ENCODE data around the gene MADD. TPM values are rescaled to one million over a fixed set of nuclear protein-coding genes. Genes with fewer than 3 reads are reported as not detected.

The MADD gene
- total RNA-seq, 1 donor from 2014 or later = 31.7 TPM

DNA sequence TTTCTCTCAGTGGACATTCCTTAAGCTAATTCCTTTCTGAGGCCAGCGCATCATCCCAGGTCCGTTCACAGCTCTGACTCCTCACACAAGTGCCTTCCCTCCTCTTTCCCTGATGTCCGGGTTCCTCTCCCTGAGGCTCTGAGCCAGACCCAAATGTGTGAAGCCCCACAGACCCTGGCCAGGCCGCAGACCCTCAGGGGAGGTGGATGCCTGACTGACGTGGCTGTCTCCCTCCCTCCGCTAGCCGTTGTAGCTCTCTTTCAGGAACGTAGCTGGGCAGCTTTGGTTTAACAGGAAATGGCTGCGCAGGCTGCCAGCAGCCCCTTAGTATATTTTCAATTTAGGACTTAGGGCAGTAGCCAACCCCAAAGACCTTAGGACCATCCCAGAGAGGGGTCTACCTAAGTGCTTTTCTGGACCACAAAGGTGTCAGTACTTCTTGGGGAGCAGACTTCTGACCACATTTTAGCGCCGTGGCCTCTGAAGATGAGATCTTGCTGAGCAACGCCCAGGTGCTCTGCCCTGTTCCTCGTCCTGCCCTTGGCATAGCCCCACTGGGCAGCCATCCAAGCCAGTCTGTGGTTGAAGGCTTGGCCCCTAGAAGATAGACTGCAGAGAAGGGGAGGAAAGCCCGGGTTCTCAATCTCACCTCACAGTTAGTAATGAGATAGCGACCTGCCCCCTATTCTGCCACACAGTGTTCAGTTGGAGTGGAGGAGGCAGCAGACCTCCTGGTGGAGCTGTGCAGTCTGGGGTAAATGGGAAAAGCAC lies 55.5 kb downstream of the MADD start:
- no peaks in the 10 kb centered on the region for H3K27me3 ChIP-seq
- H3K4me1 ChIP-seq = no peaks in the 10 kb centered on the region
- TF ChIP-seq, protein P1, sequence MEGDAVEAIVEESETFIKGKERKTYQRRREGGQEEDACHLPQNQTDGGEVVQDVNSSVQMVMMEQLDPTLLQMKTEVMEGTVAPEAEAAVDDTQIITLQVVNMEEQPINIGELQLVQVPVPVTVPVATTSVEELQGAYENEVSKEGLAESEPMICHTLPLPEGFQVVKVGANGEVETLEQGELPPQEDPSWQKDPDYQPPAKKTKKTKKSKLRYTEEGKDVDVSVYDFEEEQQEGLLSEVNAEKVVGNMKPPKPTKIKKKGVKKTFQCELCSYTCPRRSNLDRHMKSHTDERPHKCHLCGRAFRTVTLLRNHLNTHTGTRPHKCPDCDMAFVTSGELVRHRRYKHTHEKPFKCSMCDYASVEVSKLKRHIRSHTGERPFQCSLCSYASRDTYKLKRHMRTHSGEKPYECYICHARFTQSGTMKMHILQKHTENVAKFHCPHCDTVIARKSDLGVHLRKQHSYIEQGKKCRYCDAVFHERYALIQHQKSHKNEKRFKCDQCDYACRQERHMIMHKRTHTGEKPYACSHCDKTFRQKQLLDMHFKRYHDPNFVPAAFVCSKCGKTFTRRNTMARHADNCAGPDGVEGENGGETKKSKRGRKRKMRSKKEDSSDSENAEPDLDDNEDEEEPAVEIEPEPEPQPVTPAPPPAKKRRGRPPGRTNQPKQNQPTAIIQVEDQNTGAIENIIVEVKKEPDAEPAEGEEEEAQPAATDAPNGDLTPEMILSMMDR (IDR thresholded peaks at IDR 0.05) = no peak
- no peaks in the 10 kb centered on the region for H3K9me3 ChIP-seq
- no peak for DNase-seq (ENCODE audit: low spot score in 2 of 2)
- H3K36me3 ChIP-seq = peaks cover 16 to 43% of the 10 kb centered on the region in 2 donors
- no peak overlapping the region for H3K4me3 ChIP-seq
- intact Hi-C loops (cut with DNase I) = no loop called here
- H3K27ac ChIP-seq = no peak overlapping the region

DNA sequence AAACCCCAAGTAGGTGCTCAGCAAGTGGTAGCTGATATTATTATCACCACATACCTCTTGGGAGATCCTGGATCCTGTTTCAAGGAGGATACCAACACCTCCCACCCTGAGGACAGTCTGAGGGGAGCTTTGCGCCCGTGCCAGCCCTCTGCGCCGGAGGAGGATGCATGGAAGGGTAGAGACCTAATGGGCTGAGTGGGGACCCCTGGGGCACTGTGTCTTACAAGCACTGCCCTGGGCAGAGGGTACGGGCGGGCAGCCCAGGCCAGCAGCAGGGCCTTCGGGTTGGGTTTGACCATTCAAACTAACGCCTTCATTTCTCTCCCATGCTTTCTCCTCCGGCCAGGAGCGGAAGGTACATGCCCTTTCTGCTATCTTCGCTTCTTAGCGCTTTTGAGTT lies 56.3 kb downstream of the MADD start:
- DNase-seq (ENCODE audit: low spot score in 2 of 2) = no peak
- intact Hi-C loops (cut with DNase I) = no loop called here

DNA sequence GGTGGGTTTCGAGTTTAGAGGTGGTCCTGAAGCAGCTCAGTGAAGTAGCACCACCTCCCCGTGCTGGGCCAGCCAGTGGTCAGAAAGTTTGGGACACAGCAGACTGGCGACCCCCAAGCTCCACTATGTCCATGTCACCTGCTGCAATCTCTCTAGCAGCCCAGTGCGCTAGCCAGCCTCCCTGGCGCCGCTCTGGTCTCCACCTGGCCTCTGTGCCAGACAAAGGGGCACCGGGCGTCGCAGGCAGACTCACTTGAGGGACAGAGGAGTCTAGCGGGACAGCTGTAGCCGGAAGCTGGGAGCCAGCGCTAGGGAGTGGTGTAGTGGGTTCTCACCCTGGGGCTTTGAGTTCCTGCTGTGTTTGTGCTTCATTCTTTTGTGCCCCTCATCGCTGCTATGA lies 57.1 kb downstream of the MADD start:
- TF ChIP-seq, protein P1 (IDR thresholded peaks at IDR 0.05) = no peak
- Histone ChIP-seq H3K27me3 (no peaks in the 10 kb centered on the region), H3K4me3 (no peak overlapping the region), H3K27ac (no peak overlapping the region), H3K9me3 (no peaks in the 10 kb centered on the region), H3K4me1 (no peaks in the 10 kb centered on the region), H3K36me3 (peaks cover 7 to 37% of the 10 kb centered on the region in 2 donors)
- intact Hi-C loops (cut with DNase I) = no loop called here
- no peak for DNase-seq (ENCODE audit: low spot score in 2 of 2)

More for the DNA sequence above, 56.3 kb downstream of the MADD start:
- H3K27ac ChIP-seq = no peak overlapping the region
- no peaks in the 10 kb centered on the region for H3K9me3 ChIP-seq
- peaks cover 15 to 43% of the 10 kb centered on the region in 2 donors for H3K36me3 ChIP-seq
- no peaks in the 10 kb centered on the region for H3K4me1 ChIP-seq
- TF ChIP-seq, protein P1 (IDR thresholded peaks at IDR 0.05) = no peak
- no peak overlapping the region for H3K4me3 ChIP-seq
- no peaks in the 10 kb centered on the region for H3K27me3 ChIP-seq

DNA sequence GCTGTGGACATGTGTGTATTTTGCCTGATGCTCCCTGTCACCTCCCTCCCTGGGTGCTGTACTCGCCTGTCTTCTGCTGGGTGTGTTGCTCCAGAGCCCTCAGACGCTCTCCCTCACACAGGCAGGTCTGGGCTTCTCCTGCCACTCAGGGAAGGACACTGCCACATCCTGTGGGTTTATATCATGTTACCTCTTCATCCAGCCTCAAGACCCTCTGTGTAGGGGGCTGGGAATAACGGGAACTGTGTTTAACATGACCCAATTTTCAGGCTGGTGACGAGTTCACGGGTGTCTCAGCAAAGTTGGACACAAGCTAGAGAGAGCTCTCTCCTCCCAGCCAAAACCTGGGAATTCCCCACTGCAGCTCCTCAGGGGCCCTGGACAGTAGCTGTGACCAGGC lies 58.0 kb downstream of the MADD start:
- Histone ChIP-seq H3K4me3 (no peak overlapping the region), H3K36me3 (peaks cover 0 to 33% of the 10 kb centered on the region in 2 donors), H3K27ac (no peak overlapping the region), H3K27me3 (no peaks in the 10 kb centered on the region), H3K4me1 (no peaks in the 10 kb centered on the region), H3K9me3 (no peaks in the 10 kb centered on the region)
- DNase-seq (ENCODE audit: low spot score in 2 of 2) = no peak
- intact Hi-C loops (cut with DNase I) = no loop called here
- TF ChIP-seq, protein P1 (IDR thresholded peaks at IDR 0.05) = no peak

DNA sequence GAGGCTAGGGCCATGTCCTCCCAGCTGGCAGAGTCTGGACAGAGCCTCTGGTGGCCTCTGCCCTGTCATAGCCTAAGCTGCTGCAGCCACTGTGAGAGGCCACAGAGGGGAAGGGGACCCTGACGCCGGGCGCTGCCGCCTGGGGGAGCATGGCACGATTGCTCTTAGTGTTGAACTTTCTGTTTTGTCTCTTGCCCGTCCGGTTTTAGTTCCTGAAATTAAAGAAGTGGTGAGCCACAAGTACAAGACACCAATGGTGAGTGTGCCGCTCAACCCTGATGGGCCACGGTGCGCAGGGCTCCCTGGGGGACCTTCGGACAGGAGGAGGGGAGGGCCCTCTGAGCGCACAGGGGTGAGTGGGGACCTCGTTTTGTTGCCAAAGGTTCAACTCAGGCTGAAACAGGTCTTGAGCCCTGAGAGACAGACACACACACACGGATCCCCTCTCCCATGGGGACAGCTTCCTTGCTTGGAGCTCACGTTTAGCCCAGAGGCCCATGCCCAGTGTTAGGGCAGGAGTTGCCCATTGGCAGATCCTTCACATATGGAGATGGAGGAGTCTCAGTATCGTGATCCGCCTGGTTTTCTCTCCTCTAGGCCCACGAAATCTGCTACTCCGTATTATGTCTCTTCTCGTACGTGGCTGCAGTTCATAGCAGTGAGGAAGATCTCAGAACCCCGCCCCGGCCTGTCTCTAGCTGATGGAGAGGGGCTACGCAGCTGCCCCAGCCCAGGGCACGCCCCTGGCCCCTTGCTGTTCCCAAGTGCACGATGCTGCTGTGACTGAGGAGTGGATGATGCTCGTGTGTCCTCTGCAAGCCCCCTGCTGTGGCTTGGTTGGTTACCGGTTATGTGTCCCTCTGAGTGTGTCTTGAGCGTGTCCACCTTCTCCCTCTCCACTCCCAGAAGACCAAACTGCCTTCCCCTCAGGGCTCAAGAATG lies 58.8 kb downstream of the MADD start:
- no peaks in the 10 kb centered on the region for H3K27me3 ChIP-seq
- H3K36me3 ChIP-seq = peaks cover 0 to 33% of the 10 kb centered on the region in 2 donors
- DNase-seq (ENCODE audit: low spot score in 2 of 2) = no peak
- H3K4me3 ChIP-seq = no peak overlapping the region
- no peaks in the 10 kb centered on the region for H3K9me3 ChIP-seq
- no peak overlapping the region for H3K27ac ChIP-seq
- H3K4me1 ChIP-seq = no peaks in the 10 kb centered on the region
- TF ChIP-seq, protein P1 (IDR thresholded peaks at IDR 0.05) = no peak
- intact Hi-C loops (cut with DNase I) = no loop called here
